GM12891 (cell line): ENCODE data around the gene TMC4.

Source experiments
- DNase-seq: peaks from one replicate; pipeline ENCODE4 v3.0.0; 2011; ENCODE audit warnings: low spot score; ENCODE audit not compliant: insufficient read length
- FAIRE-seq: peaks from 2 replicates; lab custom pipeline; 2011; peaks lifted over from hg19 to GRCh38; lab: Jason Lieb, UNC
- PAX5 ChIP-seq: IDR thresholded peaks from 2 replicates; pipeline ENCODE4 v1.6.1; 2011; ENCODE audit warnings: low read length, moderate library complexity, mild to moderate bottlenecking; ENCODE audit not compliant: insufficient read depth, severe bottlenecking
- POLR2A ChIP-seq: IDR thresholded peaks from 2 replicates; pipeline ENCODE4 v1.6.1; 2011; ENCODE audit warnings: low read depth, low read length, control low read depth
- POLR2AphosphoS5 ChIP-seq: IDR thresholded peaks from 2 replicates; pipeline ENCODE4 v1.6.1; 2011; ENCODE audit warnings: low read depth, low read length, control low read depth
- POU2F2 ChIP-seq: IDR thresholded peaks from 2 replicates; pipeline ENCODE4 v1.6.1; 2011; ENCODE audit warnings: low read depth, mild to moderate bottlenecking, control low read depth, low read length, moderate library complexity
- SPI1 ChIP-seq: IDR thresholded peaks from 2 replicates; pipeline ENCODE4 v1.6.1; 2011; ENCODE audit warnings: low read depth, low read length, control low read depth
- TAF1 ChIP-seq: IDR thresholded peaks from 2 replicates; pipeline ENCODE4 v1.6.1; 2011; ENCODE audit warnings: low read depth, low read length, control low read depth

Gene TMC4

DNA sequence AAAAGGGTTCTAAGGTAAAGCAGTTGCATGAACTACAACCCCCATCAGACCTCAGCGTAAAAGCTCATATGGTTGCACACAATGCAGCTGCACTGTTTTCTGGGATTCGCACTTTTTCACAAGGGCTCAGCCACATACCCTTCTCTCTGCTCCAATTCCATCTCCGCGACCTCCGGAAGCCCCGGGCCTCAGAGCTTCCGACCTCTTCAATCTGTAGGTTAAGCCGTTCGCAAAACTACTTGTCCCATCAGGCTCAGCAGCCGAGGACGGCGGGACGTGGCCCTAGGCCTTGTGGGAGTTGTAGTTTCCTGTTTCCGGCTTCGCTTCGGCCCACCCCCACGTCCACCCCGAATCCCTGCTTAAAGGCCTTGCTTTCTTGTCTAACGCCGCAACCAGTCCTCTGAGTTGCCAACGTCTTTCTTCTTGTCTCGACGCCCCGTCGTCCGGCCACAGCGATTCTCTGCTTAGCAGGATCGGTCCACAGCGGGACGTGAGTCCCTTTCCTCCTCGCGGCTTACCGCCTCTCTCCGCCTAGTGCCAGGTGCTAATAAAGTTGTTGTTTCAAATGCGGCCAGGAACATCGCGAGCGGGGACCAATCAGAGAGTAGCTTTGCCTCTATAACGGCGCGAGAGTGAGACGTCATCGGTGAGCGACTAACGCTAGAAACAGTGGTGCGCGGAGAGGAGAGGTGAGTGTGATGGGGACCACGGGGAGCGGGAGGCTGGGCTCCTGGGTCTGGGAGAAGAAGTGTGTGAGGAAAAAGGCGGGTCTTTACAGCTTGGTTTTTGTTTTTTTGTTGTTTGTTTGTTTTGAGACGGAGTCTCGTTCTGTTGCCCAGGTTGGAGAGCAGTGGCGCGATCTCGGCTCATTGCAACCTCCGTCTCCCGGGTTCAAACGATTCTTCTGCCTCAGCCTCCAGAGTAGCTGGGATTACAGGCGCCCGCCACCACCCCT lies 57.6 kb downstream of the TMC4 start, which contains the start of the genes PRPF31 and TFPT:
TSS of gene PRPF31 (plus strand) at position 646 of the 955 bp plus-strand sequence. CDS start 2,525 bp downstream, outside the sequence.
TSS of gene TFPT (minus strand) at position 549 of the 955 bp plus-strand sequence. CDS start at position 161, 388 bp downstream.
- FAIRE-seq (peak; percentile 99), DNase-seq (peak; percentile 94)
- TF ChIP-seq SPI1 (no peak), TAF1 (peak; percentile 91), POLR2A (peak; percentile 85), PAX5 (peak; percentile 34), POLR2AphosphoS5 (peak; percentile 90), POU2F2 (peak; percentile 63)

DNA sequence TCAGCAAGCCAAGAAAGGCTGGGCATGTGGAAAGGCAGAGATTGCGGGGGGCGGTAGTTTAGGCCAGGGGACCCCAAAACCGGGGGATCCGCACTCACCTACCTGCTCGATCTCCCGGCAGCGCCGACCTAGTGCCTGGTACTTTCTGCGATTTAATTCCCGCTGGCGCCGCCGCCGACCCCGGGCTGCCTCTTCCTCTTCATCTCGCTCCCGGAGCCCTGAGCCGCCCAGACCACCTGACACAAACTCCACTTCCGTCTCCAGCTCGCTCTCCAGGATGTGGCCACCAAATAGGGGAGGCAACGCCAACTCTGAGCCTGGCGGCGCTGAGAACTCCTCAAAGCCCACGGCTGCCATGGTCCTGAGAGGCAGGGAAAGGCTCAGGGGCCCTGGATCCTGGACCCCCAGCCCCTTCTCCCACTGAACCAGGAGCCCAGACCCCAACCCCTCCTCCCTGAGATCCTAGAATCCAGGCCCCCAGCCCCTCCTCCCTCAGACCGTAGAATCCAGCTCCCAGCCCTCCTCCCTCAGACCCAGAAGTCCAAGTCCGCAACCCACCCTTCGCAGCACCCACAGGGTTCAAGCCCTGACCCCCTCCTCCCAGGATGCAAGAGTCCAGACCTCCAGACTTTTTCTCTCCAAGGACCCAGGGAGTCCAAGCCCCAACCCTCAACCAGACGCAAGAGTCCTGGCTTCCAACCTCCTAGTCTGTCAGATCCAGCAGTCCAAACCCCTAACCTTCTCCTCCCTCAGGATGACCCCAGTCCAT lies 58.4 kb downstream of the TMC4 start:
- DNase-seq (no peak), FAIRE-seq (no peak)
- TF ChIP-seq SPI1 (peak; percentile 56), POLR2A (no peak), POLR2AphosphoS5 (peak; percentile 72), PAX5 (no peak), POU2F2 (no peak), TAF1 (0 out of 2 replicates have a peak, but pooled peaks have one; percentile 40)
